ENCODE results near the gene SLC24A4. TPM values are rescaled to one million over a fixed set of nuclear protein-coding genes. Genes with fewer than 3 reads are reported as not detected.

Gene SLC24A4
- total RNA-seq, 1 experiment from 2014 or later: not detected

GRCh38 chr14:92513204-92513965, 190.4 kb downstream of the SLC24A4 start, which contains the start of gene RIN3:
Gene RIN3 (plus strand): TSS chr14:92513781. CDS start chr14:92513933, 152 bp downstream.
- peak; percentile 50 for DNase-seq (ENCODE audit: unreplicated experiment)

GRCh38 chr14:92513966-92514843, 191.2 kb downstream of the SLC24A4 start:
- H3K4me3 Mint-ChIP-seq (ENCODE audit: unreplicated experiment): peak overlapping the region; percentile 70

More at GRCh38 chr14:92513204-92513965, 190.4 kb downstream of the SLC24A4 start, which contains the start of gene RIN3:
- no TSS peak for BruUV-seq (replicated peaks)
- H3K36me3 Mint-ChIP-seq (ENCODE audit: insufficient read depth, unreplicated experiment): peaks cover 4% of the 10 kb centered on the region
- intact Hi-C loops (cut with micrococcal nuclease): no loop called here
- H3K27ac Mint-ChIP-seq (ENCODE audit: low read depth, unreplicated experiment): no peak within 1 kb of the TSS
- no peaks in the 10 kb centered on the region for H3K9me3 Mint-ChIP-seq (ENCODE audit: unreplicated experiment)
- no peaks in the 10 kb centered on the region for H3K27me3 Mint-ChIP-seq (ENCODE audit: insufficient read depth, unreplicated experiment)
- ChIA-PET CTCF (interaction anchor here (0.6 to 0.7 kb wide), 2 partner anchors 14 to 89 kb away, joined by 3 to 4 read pairs; no protein-coding TSS in a partner anchor), POLR2A (interaction anchor here (0.7 to 1.9 kb wide), 7 partner anchors 10 to 392 kb away, joined by 3 to 5 read pairs (median 5); partner anchors contain the start of genes CPSF2 and NDUFB1)
- H3K4me1 Mint-ChIP-seq (ENCODE audit: insufficient read depth, unreplicated experiment): peaks cover 11% of the 10 kb centered on the region
- peak within 1 kb of the TSS; percentile 70 for H3K4me3 Mint-ChIP-seq (ENCODE audit: unreplicated experiment)
- no peak for TF ChIP-seq CTCF (IDR thresholded peaks at IDR 0.05; ENCODE audit: unreplicated experiment)

GRCh38 chr14:92514844-92515514, 192.0 kb downstream of the SLC24A4 start:
- no TSS peak for BruUV-seq (replicated peaks)
- intact Hi-C loops (cut with micrococcal nuclease): no loop called here
- no peak for DNase-seq (ENCODE audit: unreplicated experiment)
- peaks cover 4% of the 10 kb centered on the region for H3K36me3 Mint-ChIP-seq (ENCODE audit: insufficient read depth, unreplicated experiment)
- peaks cover 11% of the 10 kb centered on the region for H3K4me1 Mint-ChIP-seq (ENCODE audit: insufficient read depth, unreplicated experiment)
- H3K27me3 Mint-ChIP-seq (ENCODE audit: insufficient read depth, unreplicated experiment): no peaks in the 10 kb centered on the region
- no peak overlapping the region for H3K27ac Mint-ChIP-seq (ENCODE audit: low read depth, unreplicated experiment)
- no peak for TF ChIP-seq CTCF (IDR thresholded peaks at IDR 0.05; ENCODE audit: unreplicated experiment)
- ChIA-PET POLR2A (interaction anchor here (1.6 to 1.7 kb wide), 2 partner anchors 8 to 393 kb away, joined by 5 read pairs; partner anchors contain the start of genes CPSF2 and NDUFB1), CTCF (no interaction called here)
- no peaks in the 10 kb centered on the region for H3K9me3 Mint-ChIP-seq (ENCODE audit: unreplicated experiment)
- H3K4me3 Mint-ChIP-seq (ENCODE audit: unreplicated experiment): peak overlapping the region; percentile 70

More at GRCh38 chr14:92513966-92514843, 191.2 kb downstream of the SLC24A4 start:
- Mint-ChIP-seq H3K4me1 (ENCODE audit: insufficient read depth, unreplicated experiment) (peaks cover 11% of the 10 kb centered on the region), H3K27ac (ENCODE audit: low read depth, unreplicated experiment) (no peak overlapping the region), H3K36me3 (ENCODE audit: insufficient read depth, unreplicated experiment) (peaks cover 4% of the 10 kb centered on the region), H3K9me3 (ENCODE audit: unreplicated experiment) (no peaks in the 10 kb centered on the region), H3K27me3 (ENCODE audit: insufficient read depth, unreplicated experiment) (no peaks in the 10 kb centered on the region)
- peak; percentile 24 for DNase-seq (ENCODE audit: unreplicated experiment)
- ChIA-PET POLR2A (interaction anchor here (1.6 to 1.9 kb wide), 4 partner anchors 9 to 393 kb away, joined by 3 to 5 read pairs (median 5); partner anchors contain the start of genes CPSF2 and NDUFB1), CTCF (interaction anchor here (0.7 kb wide), 1 partner anchor 88 kb away, joined by 4 read pairs; no protein-coding TSS in a partner anchor)
- BruUV-seq (replicated peaks): no TSS peak
- no peak for TF ChIP-seq CTCF (IDR thresholded peaks at IDR 0.05; ENCODE audit: unreplicated experiment)
- intact Hi-C loops (cut with micrococcal nuclease): no loop called here

All from MCF 10A (cell line).